Hematopoietic multipotent progenitor cell treated with erythropoietin and hydrocortisone succinate and interleukin-3 and kit ligand, for 15 days (in vitro differentiated cells): ENCODE measurements around the gene USP25.

Experiments
- DNase-seq: peaks from one replicate; pipeline ENCODE4 v3.0.0-alpha.2; 2015; ENCODE audit warnings: low spot score

The USP25 gene

DNA sequence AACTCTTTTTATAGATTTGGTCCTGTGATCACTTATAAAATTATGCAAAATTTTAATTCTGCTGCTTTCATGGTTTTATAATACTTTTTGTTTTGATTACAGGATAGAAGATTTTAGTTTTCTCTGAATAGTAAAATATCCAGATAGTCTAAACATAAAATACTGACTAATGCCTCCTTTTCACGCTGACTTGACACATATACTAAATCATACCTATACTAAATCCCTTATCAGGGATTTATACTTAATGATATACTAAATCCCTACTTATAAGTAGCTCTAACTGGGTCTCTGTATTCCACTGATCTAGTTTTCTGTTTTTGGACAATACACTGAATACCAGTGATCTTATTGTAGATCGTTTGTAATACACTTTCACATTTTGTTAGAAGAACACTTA, 128.0 kb downstream of the USP25 start:
- DNase-seq: no peak

DNA sequence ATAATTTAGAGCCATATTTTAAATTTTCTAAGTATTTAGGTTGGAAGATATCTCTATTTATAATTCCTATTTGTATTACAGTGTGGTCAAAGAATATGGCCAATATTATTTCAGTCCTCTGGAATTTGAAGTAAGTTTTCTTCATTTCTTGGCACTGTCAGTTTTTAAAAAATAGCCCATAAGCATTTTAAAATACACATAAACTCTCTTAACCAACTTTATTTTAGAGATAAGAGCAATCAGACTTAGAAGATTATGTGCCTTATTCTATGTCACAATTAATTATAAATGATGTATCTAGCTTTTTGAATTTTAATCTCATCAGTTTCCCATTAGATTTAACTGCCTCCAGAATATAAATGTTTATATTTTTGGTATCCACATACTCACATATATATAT, 130.8 kb downstream of the USP25 start:
- DNase-seq: no peak

DNA sequence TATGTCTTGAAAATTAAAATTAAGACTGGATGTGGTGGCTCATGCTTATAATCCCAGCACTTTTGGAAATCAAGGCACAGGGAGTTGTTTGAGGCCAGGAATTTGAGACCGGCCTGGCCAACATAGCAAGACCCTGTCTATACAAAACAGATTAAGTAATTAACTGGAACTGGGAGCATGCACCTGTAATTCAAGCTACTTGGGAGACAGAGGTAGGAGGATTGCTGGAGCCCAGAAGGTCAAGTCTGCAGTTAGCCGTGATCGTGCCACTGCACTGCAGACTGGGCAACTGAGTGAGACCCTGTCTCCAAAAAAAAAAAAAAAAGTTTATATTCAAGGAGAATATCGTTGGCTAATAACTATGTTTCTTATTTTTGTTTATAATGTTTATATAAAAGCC, 139.2 kb downstream of the USP25 start:
- DNase-seq: no peak

DNA sequence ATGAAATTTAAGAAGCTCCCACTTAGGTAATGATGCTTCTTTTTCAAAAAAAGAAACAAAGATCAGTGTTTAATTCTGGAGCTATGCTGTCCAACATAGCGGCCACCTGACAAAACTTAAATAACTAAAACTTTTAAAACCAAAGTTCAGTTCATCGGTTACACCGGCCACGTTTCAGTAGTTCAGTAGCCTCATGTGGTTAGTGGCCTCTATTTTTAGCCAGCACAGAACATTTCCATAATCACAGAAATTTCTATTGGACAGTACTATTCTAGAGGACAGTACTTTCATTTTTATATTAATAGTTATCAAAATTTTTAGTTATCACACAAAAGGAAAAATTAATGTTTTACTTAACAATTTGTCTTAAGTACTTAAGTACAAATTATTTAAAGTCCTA, 141.0 kb downstream of the USP25 start:
- no peak for DNase-seq

DNA sequence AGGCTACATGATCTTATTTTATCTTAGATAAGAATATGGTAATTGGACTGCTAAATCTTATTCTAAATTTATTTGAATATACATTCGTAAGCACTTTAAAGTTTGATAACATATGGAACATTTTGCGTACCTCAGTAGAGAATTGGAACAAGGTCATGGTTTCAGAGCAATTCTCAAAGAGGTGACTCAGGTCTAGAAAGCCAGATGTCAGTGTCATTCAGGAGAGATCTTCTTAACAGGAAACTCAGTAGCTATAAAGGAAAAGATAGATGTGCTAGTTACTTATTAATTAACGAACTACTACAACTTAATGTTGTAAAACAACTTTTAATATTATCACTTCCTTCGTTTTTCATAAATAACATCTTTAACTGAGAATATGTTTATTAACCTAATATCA, 142.5 kb downstream of the USP25 start:
- DNase-seq: no peak

DNA sequence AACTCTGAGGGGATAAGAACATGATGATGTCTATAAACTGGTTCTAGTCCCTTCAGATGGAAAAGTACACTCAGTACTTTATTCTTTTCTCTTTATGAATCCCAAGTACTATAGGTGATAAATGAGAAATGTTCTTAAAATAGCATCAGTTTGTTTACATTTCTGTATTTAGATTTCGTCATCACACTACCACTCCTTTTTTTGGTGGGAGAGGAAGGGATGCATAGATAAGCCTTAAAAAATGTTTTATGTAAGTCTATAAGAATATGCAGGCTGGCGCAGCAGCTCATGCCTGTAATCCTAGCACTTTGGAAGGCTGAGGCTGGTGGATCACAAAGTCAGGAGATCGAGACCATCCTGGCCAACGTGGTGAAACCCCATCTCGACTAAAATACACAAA, 144.8 kb downstream of the USP25 start:
- no peak for DNase-seq

DNA sequence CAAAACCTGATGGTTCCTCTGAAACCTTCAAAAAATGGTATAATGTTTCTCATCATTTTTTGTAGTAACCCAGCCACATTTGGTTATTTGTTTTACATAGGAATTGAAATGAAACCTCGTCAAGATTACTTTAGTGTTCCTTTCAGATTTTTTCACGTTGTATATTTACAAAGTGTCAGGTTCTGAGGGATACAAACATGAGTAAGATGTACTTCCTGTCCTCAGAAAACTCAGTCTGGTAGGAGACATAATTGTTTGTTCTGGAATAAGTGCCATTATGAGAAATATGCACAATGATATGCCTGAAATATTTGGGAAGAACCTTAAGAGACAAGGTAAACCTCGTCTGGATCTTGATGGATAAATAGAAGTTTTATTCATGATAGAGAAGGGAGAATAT, 145.5 kb downstream of the USP25 start:
- DNase-seq: no peak

DNA sequence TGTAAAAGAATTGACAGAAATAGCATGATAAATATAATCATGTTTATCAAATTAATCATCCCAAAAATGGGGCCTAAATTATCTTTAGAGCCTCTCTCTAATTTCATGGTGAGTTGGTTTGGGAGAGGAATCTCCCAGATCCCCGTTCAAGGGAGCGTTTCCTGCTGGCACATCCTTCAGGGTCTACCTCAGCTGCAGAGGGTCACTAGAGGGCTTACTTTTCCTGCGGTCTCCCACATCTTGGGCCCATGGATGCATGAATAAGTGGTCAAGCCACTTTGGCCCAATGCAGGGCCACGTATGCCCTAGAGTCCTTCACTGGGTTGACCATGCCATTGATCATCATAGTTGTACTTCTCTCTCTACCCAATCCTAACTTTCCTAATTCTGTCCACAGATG, 164.1 kb downstream of the USP25 start:
- DNase-seq: no peak

DNA sequence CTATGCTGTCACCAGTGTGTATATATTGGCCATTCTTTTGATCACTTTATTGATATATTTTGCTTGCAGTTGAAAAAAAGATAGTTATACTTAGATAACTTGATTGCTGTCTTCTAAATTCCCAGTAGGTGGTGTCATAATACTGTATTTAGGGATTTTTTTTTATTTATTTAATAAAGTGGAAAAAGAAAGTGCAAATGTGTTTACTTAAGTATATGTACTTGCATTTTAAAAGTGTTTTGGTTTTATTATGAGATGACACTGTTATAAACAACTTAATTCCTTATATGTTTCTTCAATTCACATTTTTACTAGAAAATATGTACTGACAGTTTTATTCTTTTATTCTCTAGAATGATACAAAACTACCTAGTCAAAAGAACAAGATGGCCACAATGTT, 164.8 kb downstream of the USP25 start:
- DNase-seq: no peak

DNA sequence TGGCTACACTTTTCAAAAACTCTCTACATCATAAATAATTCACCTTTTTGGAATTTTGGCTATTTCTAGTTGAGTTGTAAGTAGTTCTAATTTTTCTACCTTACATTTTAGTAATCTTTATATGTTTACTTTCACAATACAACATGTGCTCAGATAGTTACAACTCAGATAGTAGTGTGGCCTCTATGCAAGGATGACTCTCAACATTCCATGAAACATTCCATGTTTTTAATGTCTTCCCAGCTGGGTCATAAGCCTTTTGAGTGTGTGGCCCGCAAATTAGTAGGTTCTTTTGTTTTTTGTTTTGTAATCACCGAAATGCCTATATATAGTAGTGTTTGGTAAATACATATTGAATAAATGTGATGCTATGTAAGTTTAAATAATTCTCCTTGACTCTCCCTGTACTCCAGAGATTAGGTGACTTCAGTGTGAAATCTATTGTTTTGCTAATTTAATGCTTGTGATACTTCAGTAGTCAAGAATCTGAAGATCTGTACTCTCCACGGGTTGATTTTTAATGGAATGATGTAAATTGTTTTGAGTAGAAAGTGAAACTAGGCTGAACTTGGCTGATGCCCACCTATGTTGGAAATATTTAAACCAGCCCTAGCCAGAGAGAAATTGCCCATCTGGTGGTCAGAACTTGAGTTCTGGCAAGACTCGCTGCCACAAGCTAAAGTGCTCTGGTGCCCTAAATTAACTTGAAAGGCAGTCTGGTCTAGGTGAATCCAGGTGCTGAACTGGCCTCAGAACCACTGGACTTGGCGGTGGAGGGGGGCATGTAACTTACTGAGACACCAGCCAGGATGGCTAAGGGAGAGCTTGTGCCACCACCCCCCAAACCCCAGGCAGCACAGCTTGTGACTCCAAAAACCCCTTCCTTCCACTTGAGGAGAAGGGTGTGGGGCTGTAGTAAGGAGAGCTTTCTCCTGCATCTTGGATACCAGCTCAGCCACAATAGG, 165.6 kb downstream of the USP25 start:
- DNase-seq: no peak

DNA sequence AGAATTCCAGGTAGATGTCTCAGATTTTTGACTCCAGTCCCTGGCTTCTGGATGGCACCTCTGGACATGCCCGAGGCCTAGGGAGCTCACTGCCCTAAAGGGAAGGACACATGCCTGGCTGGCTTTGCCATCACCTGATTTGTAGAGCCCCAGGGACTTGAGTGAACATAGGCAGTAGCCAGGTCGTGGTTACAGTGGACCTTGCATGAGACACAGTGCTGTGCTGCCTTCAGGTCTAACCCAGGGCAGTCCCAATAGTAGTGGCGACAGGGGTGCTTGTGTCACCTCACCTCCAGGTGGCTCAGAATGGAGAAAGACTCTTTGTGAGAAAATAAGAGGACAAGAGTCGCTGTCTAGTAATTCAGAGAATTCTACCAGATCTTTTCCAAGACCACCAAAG, 166.7 kb downstream of the USP25 start:
- no peak for DNase-seq

DNA sequence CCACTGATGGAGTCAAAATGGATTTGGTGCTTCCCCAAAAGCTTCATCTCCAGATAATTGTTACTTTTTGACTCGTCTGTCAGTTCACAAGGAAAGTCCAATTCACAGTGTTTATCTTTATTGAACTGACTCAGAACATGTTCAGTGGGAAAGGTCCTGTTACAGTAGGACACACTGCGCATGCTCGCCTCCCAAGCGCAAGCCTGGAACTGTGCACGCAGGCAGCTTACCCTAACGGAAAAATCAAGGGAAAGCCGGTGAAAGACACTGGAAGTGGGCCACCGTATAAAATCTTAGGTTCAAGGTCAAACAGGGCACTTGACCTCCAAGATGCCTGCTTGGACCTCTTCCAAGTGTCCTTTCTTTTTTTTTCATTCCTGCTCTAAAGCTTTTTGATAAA, 174.6 kb downstream of the USP25 start:
- DNase-seq: no peak

DNA sequence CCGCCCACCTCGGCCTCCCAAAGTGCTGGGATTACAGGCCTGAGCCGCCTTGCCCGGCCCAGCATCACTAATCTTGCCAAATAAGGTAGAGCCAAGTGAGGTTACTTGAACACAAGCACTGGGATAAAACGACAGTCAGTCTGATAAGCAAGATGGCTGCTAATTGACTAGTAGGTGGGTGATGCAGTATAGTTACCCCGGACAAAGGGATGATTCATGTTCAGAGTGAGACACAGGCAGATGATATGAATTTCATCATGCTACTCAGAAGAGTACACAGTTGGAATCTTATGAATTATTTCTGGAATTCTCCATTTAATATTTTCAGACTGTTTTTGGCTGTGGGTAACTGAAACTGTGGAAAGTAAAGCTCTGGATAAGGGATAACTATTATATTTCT, 178.4 kb downstream of the USP25 start:
- no peak for DNase-seq

DNA sequence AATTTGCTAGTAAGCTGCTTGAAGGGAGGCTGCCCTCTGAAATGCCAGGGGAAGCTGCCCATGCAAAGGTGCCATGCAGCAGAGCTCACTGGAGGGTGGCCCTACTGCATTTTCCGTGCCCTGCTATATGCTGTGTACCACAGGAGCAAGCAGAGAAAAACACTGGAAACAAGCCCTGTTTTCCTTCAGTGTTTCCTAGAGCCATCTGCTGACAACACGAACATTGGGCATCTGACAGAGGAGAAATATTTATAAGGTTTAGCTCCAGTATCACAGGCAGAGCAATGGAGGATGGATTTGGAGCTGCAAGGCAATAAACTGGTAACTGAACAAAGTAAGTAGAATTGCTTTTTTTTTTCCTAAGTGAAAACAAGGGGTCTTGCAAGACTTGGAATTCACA, 198.4 kb downstream of the USP25 start:
- no peak for DNase-seq

DNA sequence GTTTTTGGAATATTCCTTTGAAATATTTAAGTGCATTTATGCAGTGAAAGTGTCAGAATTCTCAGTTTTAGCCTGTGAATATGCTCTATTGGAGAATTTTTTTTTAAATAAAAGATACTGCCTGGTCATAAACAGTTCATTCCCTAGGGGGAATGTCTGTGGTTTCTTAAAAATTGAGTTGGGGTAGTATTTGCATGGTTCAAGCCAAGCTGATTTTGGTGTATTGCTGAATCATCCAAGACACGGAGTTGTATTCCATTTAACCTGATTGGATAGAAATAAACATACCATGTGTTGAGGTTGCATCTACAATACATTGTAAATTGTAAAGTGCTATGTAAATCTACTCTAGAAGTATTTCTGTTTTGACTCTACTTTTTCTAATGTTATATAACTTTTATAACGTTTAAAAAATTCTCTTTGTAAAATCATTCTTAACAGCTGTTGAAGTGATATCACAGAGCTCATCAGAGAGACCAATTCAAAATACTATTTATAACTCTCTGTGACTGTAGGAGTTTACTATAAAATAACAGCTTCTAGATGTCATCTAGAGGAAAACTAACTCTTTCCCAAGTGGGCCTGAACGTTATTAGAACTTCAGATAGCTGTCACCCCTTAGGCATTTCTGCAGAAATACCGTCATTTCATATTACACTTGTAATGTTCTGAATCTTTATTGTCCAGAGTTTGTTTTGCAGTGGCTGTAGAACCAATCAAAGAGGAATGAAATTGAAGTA, 199.1 kb downstream of the USP25 start:
- no peak for DNase-seq

DNA sequence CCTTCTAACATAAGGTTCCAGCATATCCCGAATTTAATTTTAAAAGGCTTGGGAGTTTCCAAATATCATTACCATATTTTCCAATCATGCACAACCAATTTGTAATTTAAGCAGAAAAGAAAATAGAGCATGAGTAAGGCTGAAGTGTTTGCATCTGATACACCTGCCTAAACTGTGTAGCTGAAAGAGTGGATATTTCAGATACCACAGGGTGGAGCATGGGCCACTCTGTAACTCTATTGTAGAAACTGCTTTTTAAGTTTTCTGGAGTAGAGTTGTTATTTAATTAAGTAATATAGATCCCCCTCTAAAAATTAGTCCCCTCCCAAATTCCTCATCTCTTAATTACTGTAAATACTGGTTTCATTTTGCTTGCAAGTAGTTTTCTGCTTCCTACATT, 199.8 kb downstream of the USP25 start:
- no peak for DNase-seq
